OCI-LY1 (cell line): ENCODE data around the gene EPS8L2.
A peak's percentile ranks its signal among the peaks of the same experiment; 100 is the strongest.

Source experiments
- H2AFZ ChIP-seq: fragments of 200-600 bp; sonication (generic), shearing (Covaris generic); 2 replicates; pipeline ENCODE4 v1.6.0; 2014; ENCODE audit warnings: antibody characterized with exemption, mild to moderate bottlenecking, low read length
- H3F3A ChIP-seq: fragments of 200-600 bp; sonication (generic), shearing (Covaris generic); 2 replicates; pipeline ENCODE4 v1.6.0; 2014; ENCODE audit warnings: mild to moderate bottlenecking, antibody characterized with exemption, low read length, moderate library complexity; ENCODE audit not compliant: insufficient read depth
- H3K27ac ChIP-seq: fragments of 200-600 bp; sonication (generic); 2 replicates; pipeline ENCODE4 v1.5.1; 2014; ENCODE audit warnings: low read length, mixed run types, mild to moderate bottlenecking, low read depth; ENCODE audit not compliant: poor library complexity, severe bottlenecking
- H3K27me3 ChIP-seq: fragments of 200-600 bp; sonication (generic); 2 replicates; pipeline ENCODE4 v1.6.0; 2014; ENCODE audit warnings: antibody characterized with exemption, mild to moderate bottlenecking, low read length, moderate library complexity; ENCODE audit not compliant: insufficient read depth
- H3K36me3 ChIP-seq: fragments of 200-600 bp; sonication (generic); 2 replicates; pipeline ENCODE4 v1.6.1; 2014; ENCODE audit warnings: mild to moderate bottlenecking, antibody characterized with exemption, low read length, moderate library complexity, mixed read lengths; ENCODE audit not compliant: insufficient read depth
- H3K4me1 ChIP-seq: fragments of 200-600 bp; sonication (generic); 2 replicates; pipeline ENCODE4 v1.5.1; 2014; ENCODE audit warnings: mild to moderate bottlenecking, low read length, moderate library complexity; ENCODE audit not compliant: insufficient read depth, severe bottlenecking
- H3K4me2 ChIP-seq: fragments of 200-600 bp; sonication (generic), shearing (Covaris generic); 2 replicates; pipeline ENCODE4 v1.6.1; 2014; ENCODE audit warnings: low read length
- H3K4me3 ChIP-seq: fragments of 200-600 bp; sonication (generic); 2 replicates; pipeline ENCODE4 v1.5.1; 2014; ENCODE audit warnings: low read length, low read depth, mild to moderate bottlenecking, mixed read lengths; ENCODE audit not compliant: poor library complexity, severe bottlenecking
- H3K79me2 ChIP-seq: fragments of 200-600 bp; shearing (Covaris generic); 2 replicates; pipeline ENCODE4 v1.6.1; 2016; ENCODE audit warnings: mixed run types, low read length, mixed read lengths; ENCODE audit not compliant: insufficient read depth
- H3K9ac ChIP-seq: fragments of 200-600 bp; sonication (generic), shearing (Covaris generic); 2 replicates; pipeline ENCODE4 v1.6.1; 2014; ENCODE audit warnings: mild to moderate bottlenecking, low read length, mixed read lengths
- H3K9me2 ChIP-seq: fragments of 200-600 bp; sonication (generic), shearing (Covaris generic); 2 replicates; pipeline ENCODE4 v1.6.1; 2014; ENCODE audit warnings: low read depth, mild to moderate bottlenecking, low read length, mixed read lengths
- H3K9me3 ChIP-seq: fragments of 200-600 bp; shearing (Covaris generic); 2 replicates; pipeline ENCODE4 v1.6.1; 2014; ENCODE audit warnings: low read length, mixed read lengths
- H4K20me1 ChIP-seq: fragments of 200-600 bp; sonication (generic), shearing (Covaris generic); 2 replicates; pipeline ENCODE4 v1.6.0; 2016; ENCODE audit warnings: mild to moderate bottlenecking, low read length; ENCODE audit not compliant: insufficient read depth
- EZH2 ChIP-seq: fragments of 200-600 bp; sonication (generic), shearing (Covaris generic); IDR thresholded peaks from 2 replicates; pipeline ENCODE4 v1.8.0; 2017; ENCODE audit warnings: borderline replicate concordance, mixed run types, mild to moderate bottlenecking, antibody characterized with exemption, low read length, moderate library complexity, mixed read lengths
- TF ChIP-seq, protein P1 (sequence below): fragments of 200-600 bp; sonication (generic), shearing (Covaris generic); IDR thresholded peaks from 2 replicates; pipeline ENCODE4 v1.5.1; 2017; ENCODE audit warnings: mild to moderate bottlenecking, antibody characterized with exemption, low read length, moderate library complexity, mixed read lengths

EPS8L2 gene

DNA sequence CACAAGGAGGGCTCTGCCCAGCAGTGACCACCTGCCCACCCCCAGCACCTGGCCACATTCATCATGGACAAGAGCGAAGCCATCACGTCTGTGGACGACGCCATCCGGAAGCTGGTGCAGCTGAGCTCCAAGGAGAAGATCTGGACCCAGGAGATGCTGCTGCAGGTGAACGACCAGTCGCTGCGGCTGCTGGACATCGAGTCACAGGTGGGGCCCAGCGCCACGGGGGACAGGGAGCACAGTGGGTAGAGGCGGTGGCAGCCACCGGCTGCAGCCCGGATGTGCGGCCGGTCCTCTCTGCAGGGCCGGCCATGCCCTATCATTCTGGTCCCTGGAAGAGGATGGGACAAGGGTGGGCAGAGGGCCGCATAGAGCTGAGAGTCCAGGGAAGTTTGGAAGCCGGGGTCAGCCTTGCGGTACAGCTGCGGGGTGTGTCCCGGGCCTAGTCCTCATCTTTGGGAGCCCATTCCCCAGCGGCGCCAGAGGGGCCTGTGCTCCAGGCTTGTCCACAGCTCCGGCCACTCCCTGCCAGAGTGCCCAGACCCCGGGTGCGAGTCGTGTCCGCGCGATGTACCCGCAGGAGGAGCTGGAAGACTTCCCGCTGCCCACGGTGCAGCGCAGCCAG is 14.1 kb downstream of the EPS8L2 start:
- no peaks in the 10 kb centered on the region; the same call in 1 of the 2 replicates for H3K36me3 ChIP-seq
- no peaks in the 10 kb centered on the region for H4K20me1 ChIP-seq
- no peaks in the 10 kb centered on the region for H3K9me2 ChIP-seq
- peaks cover 5% of the 10 kb centered on the region; the same call in 1 of the 2 replicates for H3K27me3 ChIP-seq
- peak overlapping the region; percentile 65 for H3K4me2 ChIP-seq
- H3K4me3 ChIP-seq = peak overlapping the region; percentile 52
- peaks cover 3% of the 10 kb centered on the region for H3K9me3 ChIP-seq
- 0 out of 2 replicates have a peak, but pooled peaks cover 5% of the 10 kb centered on the region for H3F3A ChIP-seq
- no peak overlapping the region for H2AFZ ChIP-seq
- H3K79me2 ChIP-seq = no peaks in the 10 kb centered on the region
- no peak overlapping the region for H3K9ac ChIP-seq
- no peak overlapping the region for H3K27ac ChIP-seq
- H3K4me1 ChIP-seq = peaks cover 31% of the 10 kb centered on the region
- TF ChIP-seq EZH2 = no peak
- TF ChIP-seq, protein P1, sequence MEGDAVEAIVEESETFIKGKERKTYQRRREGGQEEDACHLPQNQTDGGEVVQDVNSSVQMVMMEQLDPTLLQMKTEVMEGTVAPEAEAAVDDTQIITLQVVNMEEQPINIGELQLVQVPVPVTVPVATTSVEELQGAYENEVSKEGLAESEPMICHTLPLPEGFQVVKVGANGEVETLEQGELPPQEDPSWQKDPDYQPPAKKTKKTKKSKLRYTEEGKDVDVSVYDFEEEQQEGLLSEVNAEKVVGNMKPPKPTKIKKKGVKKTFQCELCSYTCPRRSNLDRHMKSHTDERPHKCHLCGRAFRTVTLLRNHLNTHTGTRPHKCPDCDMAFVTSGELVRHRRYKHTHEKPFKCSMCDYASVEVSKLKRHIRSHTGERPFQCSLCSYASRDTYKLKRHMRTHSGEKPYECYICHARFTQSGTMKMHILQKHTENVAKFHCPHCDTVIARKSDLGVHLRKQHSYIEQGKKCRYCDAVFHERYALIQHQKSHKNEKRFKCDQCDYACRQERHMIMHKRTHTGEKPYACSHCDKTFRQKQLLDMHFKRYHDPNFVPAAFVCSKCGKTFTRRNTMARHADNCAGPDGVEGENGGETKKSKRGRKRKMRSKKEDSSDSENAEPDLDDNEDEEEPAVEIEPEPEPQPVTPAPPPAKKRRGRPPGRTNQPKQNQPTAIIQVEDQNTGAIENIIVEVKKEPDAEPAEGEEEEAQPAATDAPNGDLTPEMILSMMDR = no peak

DNA sequence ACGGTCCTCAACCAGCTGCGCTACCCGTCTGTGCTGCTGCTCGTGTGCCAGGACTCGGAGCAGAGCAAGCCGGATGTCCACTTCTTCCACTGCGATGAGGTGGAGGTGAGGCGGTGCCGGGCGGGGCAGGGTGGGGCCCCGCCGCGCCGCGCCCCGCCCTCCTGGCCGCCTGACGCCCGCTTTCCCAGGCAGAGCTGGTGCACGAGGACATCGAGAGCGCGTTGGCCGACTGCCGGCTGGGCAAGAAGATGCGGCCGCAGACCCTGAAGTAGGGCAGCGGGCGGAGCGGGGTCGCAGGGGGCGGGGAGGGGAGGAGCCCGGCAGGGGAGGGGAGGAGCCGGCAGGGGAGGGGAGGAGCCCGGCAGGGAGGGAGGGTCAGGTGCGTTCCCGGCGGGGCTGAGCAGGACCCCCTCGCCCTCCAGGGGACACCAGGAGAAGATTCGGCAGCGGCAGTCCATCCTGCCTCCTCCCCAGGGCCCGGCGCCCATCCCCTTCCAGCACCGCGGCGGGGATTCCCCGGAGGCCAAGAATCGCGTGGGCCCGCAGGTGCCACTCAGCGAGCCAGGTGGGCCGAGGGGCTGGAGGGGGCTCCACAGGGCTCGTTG is 14.7 kb downstream of the EPS8L2 start:
- Histone ChIP-seq H3K9me3 (no peaks in the 10 kb centered on the region), H3K27me3 (peaks cover 4% of the 10 kb centered on the region; the same call in 1 of the 2 replicates), H3K4me3 (peak overlapping the region; percentile 52), H3K27ac (no peak overlapping the region), H3K4me1 (peaks cover 37% of the 10 kb centered on the region), H2AFZ (no peak overlapping the region), H3K9ac (no peak overlapping the region), H3K9me2 (no peaks in the 10 kb centered on the region), H3K79me2 (no peaks in the 10 kb centered on the region), H3K4me2 (peak overlapping the region; percentile 65), H4K20me1 (no peaks in the 10 kb centered on the region), H3F3A (0 out of 2 replicates have a peak, but pooled peaks cover 5% of the 10 kb centered on the region), H3K36me3 (no peaks in the 10 kb centered on the region)
- TF ChIP-seq, protein P1 = no peak

DNA sequence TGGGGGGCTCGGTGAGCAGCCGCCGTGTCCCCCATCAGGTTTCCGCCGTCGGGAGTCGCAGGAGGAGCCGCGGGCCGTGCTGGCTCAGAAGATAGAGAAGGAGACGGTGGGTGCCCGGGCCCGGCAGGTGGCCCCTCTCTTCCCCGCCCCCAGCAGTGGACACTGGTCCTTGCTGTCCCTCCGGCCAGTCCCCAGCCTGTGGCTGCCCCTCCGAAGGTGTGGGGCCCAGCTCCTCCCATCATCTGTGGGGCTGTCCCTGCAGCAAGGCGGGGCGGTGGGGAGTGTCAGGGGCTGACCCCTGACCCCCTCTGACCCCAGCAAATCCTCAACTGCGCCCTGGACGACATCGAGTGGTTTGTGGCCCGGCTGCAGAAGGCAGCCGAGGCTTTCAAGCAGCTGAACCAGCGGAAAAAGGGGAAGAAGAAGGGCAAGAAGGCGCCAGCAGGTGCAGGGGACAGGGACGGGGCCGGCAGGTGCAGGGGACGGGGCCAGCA is 15.3 kb downstream of the EPS8L2 start:
- H3K27ac ChIP-seq = no peak overlapping the region
- no peaks in the 10 kb centered on the region for H3K9me3 ChIP-seq
- H3K4me3 ChIP-seq = peak overlapping the region; percentile 52
- H2AFZ ChIP-seq = no peak overlapping the region
- no peaks in the 10 kb centered on the region for H4K20me1 ChIP-seq
- no peaks in the 10 kb centered on the region for H3K9me2 ChIP-seq
- peaks cover 43% of the 10 kb centered on the region for H3K4me1 ChIP-seq
- TF ChIP-seq, protein P1 = no peak
- TF ChIP-seq EZH2 = no peak
- H3K36me3 ChIP-seq = no peaks in the 10 kb centered on the region
- H3K79me2 ChIP-seq = no peaks in the 10 kb centered on the region
- H3K9ac ChIP-seq = no peak overlapping the region
- H3K27me3 ChIP-seq = peaks cover 4% of the 10 kb centered on the region; the same call in 1 of the 2 replicates
- H3K4me2 ChIP-seq = peak overlapping the region; percentile 65
- H3F3A ChIP-seq = 0 out of 2 replicates have a peak, but pooled peaks cover 5% of the 10 kb centered on the region
